Testis (tissue), 3 donors: ENCODE results near the gene YIPF4. TPM values are rescaled to one million over a fixed set of nuclear protein-coding genes. Genes with fewer than 3 reads are reported as not detected.
"Not testable (repeated sequence)": the region's sequence is repeated elsewhere in the genome, so short reads cannot be mapped to it uniquely, and the experiment has no call there.

Experiments used
- DNase-seq: peaks from one replicate; pipeline ENCODE4 v3.0.0-alpha.2; 2019
- H3K27ac ChIP-seq, 2 donors: fragments of 200-600 bp; sonication (generic); one replicate each; pipeline ENCODE4 v1.5.1; 2019
- H3K27me3 ChIP-seq: fragments of 200-600 bp; sonication (generic); one replicate; pipeline ENCODE4 v1.5.1; 2019
- H3K36me3 ChIP-seq: fragments of 200-600 bp; sonication (generic); one replicate; pipeline ENCODE4 v1.5.1; 2017; ENCODE audit warnings: low read depth; ENCODE audit errors: missing control alignments
- H3K4me1 ChIP-seq: fragments of 200-600 bp; sonication (generic); one replicate; pipeline ENCODE4 v1.5.1; 2019
- H3K4me3 ChIP-seq, 2 donors: fragments of 200-600 bp; sonication (generic); one replicate each; pipeline ENCODE4 v1.5.1; 2017 to 2019
- H3K9me3 ChIP-seq: fragments of 200-600 bp; sonication (generic); one replicate; pipeline ENCODE4 v1.5.1; 2017
- POLR2A ChIP-seq: fragments of 450-650 bp; IDR thresholded peaks from one replicate; pipeline ENCODE4 v1.6.1; 2017; ENCODE audit warnings: antibody characterized with exemption, mild to moderate bottlenecking, moderate library complexity
- WGBS, 2 donors: methylation state at CpG; one replicate each; pipeline ENCODE4 v1.1.5; 2018; 5-methylcytosine and 5-hydroxymethylcytosine counted together
- intact Hi-C: fragments of 100-400 bp; cut with DNase I; formaldehyde crosslinking; loops from one replicate; pipeline ENCODE4 v1.15.1; 2023; ENCODE audit warnings: low total_unique reads
- polyA plus RNA-seq: library from polyadenylated mRNA; stranded (reverse); fragments of 350-450 nt; fragmentation: Illumina TruSeq; extraction: RNeasy Lipid Tissue Mini Kit (QIAGEN cat#74804); gene quantifications from one replicate; pipeline ENCODE4 v1.2.3, GENCODE V29; 2014; ENCODE audit warnings: low read depth, low replicate concordance; ENCODE audit not compliant: insufficient read depth
- total RNA-seq, 2 donors: library from RNA; depleted of rRNA; stranded (reverse); fragments of >200 nt; gene quantifications; one replicate each; pipeline ENCODE4 v1.2.3, GENCODE V29; 2016
- TF ChIP-seq, protein P1 (sequence below), 3 experiments: fragments of 450-650 bp in 2 of 3; fragments of 200-600 bp in 1 of 3; sonication (generic) in 1 of 3; IDR thresholded peaks; one replicate each; pipeline ENCODE4 v1.5.1; 2016 to 2019; ENCODE audit warnings: antibody characterized with exemption in 3 of 3, mild to moderate bottlenecking in 2 of 3, moderate library complexity in 1 of 3

YIPF4 gene
- total and polyA plus RNA-seq, 3 donors from 2014 or later: 13.9 to 41.2 (median 16.0) TPM

DNA sequence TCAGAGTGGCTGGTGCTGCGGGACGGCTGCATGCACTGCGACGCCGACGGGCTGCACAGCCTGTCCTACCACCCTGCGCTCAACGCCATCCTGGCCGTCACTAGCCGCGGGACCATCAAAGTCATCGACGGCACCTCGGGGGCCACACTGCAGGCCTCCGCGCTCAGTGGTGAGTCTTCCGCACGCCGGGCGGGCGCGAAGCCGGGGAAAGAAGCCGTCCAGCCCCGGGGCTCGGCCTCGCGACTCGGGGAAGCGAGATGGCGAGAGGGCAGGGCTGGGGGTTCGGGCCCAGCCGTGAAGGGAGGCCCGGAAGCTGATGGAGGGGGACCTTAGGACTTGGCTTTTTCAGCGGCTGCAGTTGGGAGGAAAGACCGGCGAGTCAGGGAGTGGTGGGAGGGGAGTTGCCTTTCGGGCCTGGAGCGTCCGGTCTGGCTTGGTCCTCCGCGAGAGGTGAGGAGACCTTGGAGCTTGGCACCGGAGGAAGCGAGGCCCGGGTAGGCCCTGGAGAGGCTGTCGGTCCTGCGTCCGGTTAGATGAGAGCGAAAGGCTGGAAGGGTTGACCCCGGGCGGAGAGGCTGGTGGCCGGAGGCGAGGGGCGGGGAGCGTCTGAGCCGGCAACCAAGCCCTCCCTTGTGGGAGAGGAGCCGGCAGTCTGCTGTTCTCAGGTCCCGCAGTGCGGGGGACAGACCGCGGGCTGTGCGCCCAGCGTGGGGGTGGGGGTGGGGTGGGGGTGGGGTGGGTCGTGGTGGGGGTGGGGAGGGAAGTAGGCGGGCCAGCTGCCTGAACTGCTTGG is 79.8 kb downstream of the YIPF4 start:
- H3K27ac ChIP-seq: peak overlapping the region; percentile 98
- H3K9me3 ChIP-seq: no peaks in the 10 kb centered on the region
- TF ChIP-seq, protein P1, sequence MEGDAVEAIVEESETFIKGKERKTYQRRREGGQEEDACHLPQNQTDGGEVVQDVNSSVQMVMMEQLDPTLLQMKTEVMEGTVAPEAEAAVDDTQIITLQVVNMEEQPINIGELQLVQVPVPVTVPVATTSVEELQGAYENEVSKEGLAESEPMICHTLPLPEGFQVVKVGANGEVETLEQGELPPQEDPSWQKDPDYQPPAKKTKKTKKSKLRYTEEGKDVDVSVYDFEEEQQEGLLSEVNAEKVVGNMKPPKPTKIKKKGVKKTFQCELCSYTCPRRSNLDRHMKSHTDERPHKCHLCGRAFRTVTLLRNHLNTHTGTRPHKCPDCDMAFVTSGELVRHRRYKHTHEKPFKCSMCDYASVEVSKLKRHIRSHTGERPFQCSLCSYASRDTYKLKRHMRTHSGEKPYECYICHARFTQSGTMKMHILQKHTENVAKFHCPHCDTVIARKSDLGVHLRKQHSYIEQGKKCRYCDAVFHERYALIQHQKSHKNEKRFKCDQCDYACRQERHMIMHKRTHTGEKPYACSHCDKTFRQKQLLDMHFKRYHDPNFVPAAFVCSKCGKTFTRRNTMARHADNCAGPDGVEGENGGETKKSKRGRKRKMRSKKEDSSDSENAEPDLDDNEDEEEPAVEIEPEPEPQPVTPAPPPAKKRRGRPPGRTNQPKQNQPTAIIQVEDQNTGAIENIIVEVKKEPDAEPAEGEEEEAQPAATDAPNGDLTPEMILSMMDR (IDR thresholded peaks at IDR 0.05): no peak
- TF ChIP-seq POLR2A: no peak
- intact Hi-C loops: no loop called here
- peak overlapping the region; percentile 98 to 99 for H3K4me3 ChIP-seq
- peak; percentile 50 for DNase-seq
- no peaks in the 10 kb centered on the region for H3K27me3 ChIP-seq
- peaks cover 21% of the 10 kb centered on the region for H3K4me1 ChIP-seq
- WGBS, 2 donors: 0 to 1% methylated on average over 46 to 64 of the region's 65 CpGs
- H3K36me3 ChIP-seq: no peaks in the 10 kb centered on the region

DNA sequence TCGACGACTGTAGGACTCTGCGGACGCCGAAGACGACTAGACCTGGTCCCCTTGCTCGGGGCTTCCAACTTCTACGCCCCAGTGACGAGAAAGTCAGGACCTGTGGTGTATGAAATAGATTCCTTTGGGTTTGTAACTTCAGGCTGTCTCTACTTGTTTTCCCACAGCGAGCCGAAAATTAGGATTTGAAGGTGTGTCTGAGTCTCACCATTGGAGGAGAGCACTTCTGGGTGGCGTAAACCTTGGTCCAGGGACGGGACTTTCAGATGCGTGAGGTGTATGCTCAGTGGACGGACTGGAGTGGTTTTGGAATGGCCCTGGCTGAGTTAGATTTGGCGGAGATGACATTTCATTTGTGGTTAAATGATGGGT is 80.4 kb downstream of the YIPF4 start:
- Histone ChIP-seq H3K4me1 (peaks cover 21% of the 10 kb centered on the region), H3K27ac (peak overlapping the region; percentile 98), H3K4me3 (peak overlapping the region; percentile 98 to 99), H3K9me3 (no peaks in the 10 kb centered on the region), H3K27me3 (no peaks in the 10 kb centered on the region), H3K36me3 (no peaks in the 10 kb centered on the region)
- intact Hi-C loops: no loop called here
- TF ChIP-seq POLR2A: no peak
- TF ChIP-seq, protein P1 (IDR thresholded peaks at IDR 0.05): no peak
- WGBS, 2 donors: 5 to 6% methylated on average over 16 of the region's 16 CpGs
- DNase-seq: no peak

DNA sequence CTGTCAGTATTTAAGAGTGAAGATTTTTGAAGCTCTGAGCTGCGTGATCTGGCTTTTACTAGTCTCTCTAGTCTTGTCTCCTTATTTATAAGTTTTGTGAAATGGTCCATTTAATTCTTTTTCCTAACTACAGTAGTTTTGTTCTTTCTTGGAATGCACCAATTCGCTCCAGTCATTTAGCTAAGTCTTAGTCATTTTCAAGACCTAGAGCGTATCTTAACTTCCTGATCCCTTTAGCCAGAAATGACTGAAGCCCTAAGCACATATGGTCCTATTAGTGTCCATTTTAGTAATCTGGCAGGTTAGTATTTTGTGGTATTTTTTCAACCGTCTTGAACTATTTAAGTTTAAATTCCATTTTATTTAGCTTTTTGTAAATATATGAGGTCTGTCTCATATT is 82.7 kb downstream of the YIPF4 start:
- H3K4me1 ChIP-seq: peaks cover 21% of the 10 kb centered on the region
- H3K9me3 ChIP-seq: no peaks in the 10 kb centered on the region
- intact Hi-C loops: no loop called here
- no peak overlapping the region for H3K4me3 ChIP-seq
- TF ChIP-seq, protein P1 (IDR thresholded peaks at IDR 0.05): no peak
- no peak for TF ChIP-seq POLR2A
- WGBS, 2 donors: 56 to 60% methylated on average over 4 of the region's 4 CpGs
- no peak for DNase-seq
- no peaks in the 10 kb centered on the region for H3K36me3 ChIP-seq
- H3K27ac ChIP-seq: no peak overlapping the region
- H3K27me3 ChIP-seq: no peaks in the 10 kb centered on the region

DNA sequence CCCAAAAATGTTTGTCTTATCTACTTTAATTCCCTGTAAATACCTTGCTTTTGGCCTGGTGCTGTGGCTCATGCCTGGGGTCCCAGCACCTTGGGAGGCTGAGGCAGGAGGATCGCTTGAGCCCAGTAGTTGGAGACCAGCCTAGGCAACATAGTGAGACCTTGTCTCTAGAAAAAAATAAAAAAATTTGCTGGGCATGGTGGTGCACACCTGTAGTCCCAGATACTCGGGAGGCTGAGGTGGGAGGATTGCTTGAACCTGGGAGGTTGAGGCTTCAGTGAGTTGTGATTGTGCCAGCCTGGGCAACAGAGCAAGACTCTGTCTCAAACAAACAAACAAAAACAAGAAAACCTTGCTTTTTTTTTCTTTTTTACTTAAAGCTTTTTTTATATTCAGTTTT is 85.3 kb downstream of the YIPF4 start:
- H3K4me1 ChIP-seq: peaks cover 21% of the 10 kb centered on the region
- H3K36me3 ChIP-seq, H3K27ac ChIP-seq, H3K27me3 ChIP-seq, H3K9me3 ChIP-seq, H3K4me3 ChIP-seq, intact Hi-C loops, DNase-seq: not testable (repeated sequence)
- WGBS, 2 donors: 85 to 92% methylated on average over 2 of the region's 2 CpGs

DNA sequence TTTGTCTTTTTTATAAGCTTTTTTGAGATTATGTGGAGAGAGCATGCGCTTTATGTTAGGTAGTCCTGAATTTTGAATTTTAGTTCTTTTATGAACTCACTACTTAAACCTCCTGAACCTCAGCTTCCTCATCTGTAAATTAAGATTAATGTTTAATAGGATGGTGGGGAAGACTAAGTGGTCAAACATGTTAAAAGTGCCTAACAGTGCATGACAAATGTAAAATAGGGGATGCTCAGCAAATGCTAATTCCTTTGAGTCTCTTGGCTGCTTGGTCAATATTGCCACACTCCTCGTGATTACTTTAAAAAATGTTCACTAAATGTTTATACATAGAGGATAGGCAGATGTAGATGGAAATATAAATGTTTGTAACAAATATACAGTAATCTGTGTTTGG is 85.9 kb downstream of the YIPF4 start:
- DNase-seq: no peak
- Histone ChIP-seq H3K27me3 (no peaks in the 10 kb centered on the region), H3K4me3 (no peak overlapping the region), H3K9me3 (no peaks in the 10 kb centered on the region), H3K27ac (no peak overlapping the region), H3K36me3 (no peaks in the 10 kb centered on the region), H3K4me1 (peaks cover 16% of the 10 kb centered on the region)
- TF ChIP-seq, protein P1 (IDR thresholded peaks at IDR 0.05): no peak
- TF ChIP-seq POLR2A: no peak
- WGBS, 2 donors: 80 to 81% methylated on average over 2 of the region's 2 CpGs
- intact Hi-C loops: no loop called here

DNA sequence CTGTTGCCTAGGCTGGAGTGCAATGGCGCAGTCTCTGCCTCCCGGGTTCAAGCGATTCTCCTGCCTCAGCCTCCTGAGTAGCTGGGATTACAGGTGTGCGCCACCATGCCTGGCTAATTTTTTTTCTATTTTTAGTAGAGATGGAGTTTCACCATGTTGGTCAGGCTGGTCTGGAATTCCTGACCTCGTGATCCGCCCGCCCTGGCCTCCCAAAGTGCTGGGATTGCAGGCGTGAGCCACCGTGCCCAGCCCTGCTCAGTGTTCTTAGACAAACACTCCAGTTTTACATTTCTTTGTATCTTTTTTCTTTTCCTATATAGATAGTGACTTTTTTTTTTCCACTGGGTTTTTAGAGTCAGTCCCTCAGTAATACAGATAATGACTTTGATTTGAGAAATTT is 86.6 kb downstream of the YIPF4 start:
- H3K36me3 ChIP-seq, H3K4me3 ChIP-seq, DNase-seq, intact Hi-C loops, H3K27me3 ChIP-seq, H3K4me1 ChIP-seq, H3K27ac ChIP-seq, H3K9me3 ChIP-seq: not testable (repeated sequence)
- 81 to 85% methylated on average over 9 of the region's 9 CpGs for WGBS, 2 donors

DNA sequence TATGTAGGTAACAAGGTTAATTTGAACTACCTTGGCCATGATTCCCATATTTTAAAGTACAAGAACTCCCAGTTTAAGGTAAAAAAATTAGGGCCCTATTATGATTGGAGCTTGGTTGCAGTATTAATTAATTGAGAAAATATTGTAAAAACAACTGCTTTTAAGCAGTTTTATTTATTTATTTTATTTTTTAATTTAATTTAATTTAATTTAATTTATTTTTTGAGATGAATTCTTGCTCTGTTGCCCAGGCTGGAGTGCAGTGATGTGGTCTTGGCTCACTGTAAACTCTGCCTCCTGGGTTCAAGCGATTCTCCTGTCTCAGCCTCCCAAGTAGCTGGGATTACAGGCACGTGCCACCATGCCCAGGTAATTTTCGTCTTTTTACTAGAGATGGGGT is 88.0 kb downstream of the YIPF4 start:
- H3K27ac ChIP-seq, H3K4me1 ChIP-seq, DNase-seq, H3K36me3 ChIP-seq, H3K27me3 ChIP-seq, intact Hi-C loops, H3K9me3 ChIP-seq, H3K4me3 ChIP-seq: not testable (repeated sequence)
- 85 to 96% methylated on average over 3 of the region's 3 CpGs for WGBS, 2 donors
